T-helper 22 cell (primary cell): ENCODE results near the gene DHX57.
"Not testable (repeated sequence)": the region's sequence is repeated elsewhere in the genome, so short reads cannot be mapped to it uniquely, and the experiment has no call there.

Experiments
- DNase-seq: peaks from one replicate; pipeline ENCODE4 v3.0.0-alpha.2; 2020; ENCODE audit warnings: low read depth

Gene DHX57

GRCh38 chr2:38797250-38797676 is 78.5 kb downstream of the DHX57 start:
- DNase-seq, result no peak

GRCh38 chr2:38795016-38795415 is 80.7 kb downstream of the DHX57 start:
- DNase-seq, result not testable (repeated sequence)

- DNase-seq, result no peak
Measured at GRCh38 chr2:38794235-38794946, 81.3 kb downstream of the DHX57 start.

GRCh38 chr2:38793511-38793910 is 82.2 kb downstream of the DHX57 start:
- no peak for DNase-seq

GRCh38 chr2:38792751-38793150 is 83.0 kb downstream of the DHX57 start:
- DNase-seq, result no peak

- not testable (repeated sequence) for DNase-seq
Measured at GRCh38 chr2:38792321-38792720, 83.4 kb downstream of the DHX57 start.

- no peak for DNase-seq
Measured at GRCh38 chr2:38791744-38792143, 84.0 kb downstream of the DHX57 start.

GRCh38 chr2:38789691-38790090 is 86.0 kb downstream of the DHX57 start:
- no peak for DNase-seq

GRCh38 chr2:38788306-38788705 is 87.4 kb downstream of the DHX57 start:
- no peak for DNase-seq

- no peak for DNase-seq
Measured at GRCh38 chr2:38783586-38783985, 92.1 kb downstream of the DHX57 start.

- DNase-seq, result no peak
Measured at GRCh38 chr2:38778687-38779082, 97.0 kb downstream of the DHX57 start.

GRCh38 chr2:38776531-38776930 is 99.2 kb downstream of the DHX57 start:
- no peak for DNase-seq

- DNase-seq, result no peak
Measured at GRCh38 chr2:38775921-38776225, 99.9 kb downstream of the DHX57 start.

- no peak for DNase-seq
Measured at GRCh38 chr2:38775097-38775920, 100.4 kb downstream of the DHX57 start.

GRCh38 chr2:38771632-38772031 is 104.1 kb downstream of the DHX57 start:
- no peak for DNase-seq

- DNase-seq, result no peak
Measured at GRCh38 chr2:38765551-38765950, 110.2 kb downstream of the DHX57 start.

GRCh38 chr2:38765149-38765548 is 110.6 kb downstream of the DHX57 start:
- no peak for DNase-seq

GRCh38 chr2:38763728-38764127 is 112.0 kb downstream of the DHX57 start:
- DNase-seq, result no peak

- DNase-seq, result no peak
Measured at GRCh38 chr2:38763228-38763627, 112.5 kb downstream of the DHX57 start.

GRCh38 chr2:38755891-38756290 is 119.8 kb downstream of the DHX57 start:
- DNase-seq, result not testable (repeated sequence)

GRCh38 chr2:38754506-38754905 is 121.2 kb downstream of the DHX57 start:
- no peak for DNase-seq

- DNase-seq, result no peak
Measured at GRCh38 chr2:38754049-38754448, 121.7 kb downstream of the DHX57 start.

- DNase-seq, result peak; percentile 29
Measured at GRCh38 chr2:38751596-38752410, 123.9 kb downstream of the DHX57 start.
